GM12875 (cell line): ENCODE data around the gene EMD.

ENCODE experiments used
- H3K4me3 ChIP-seq: one replicate; pipeline ENCODE4 v1.5.1; 2011; ENCODE audit warnings: low read depth, low read length, control low read depth
- CTCF ChIP-seq: IDR thresholded peaks from 2 replicates; pipeline ENCODE4 v1.5.1; 2011; ENCODE audit warnings: low read depth, mild to moderate bottlenecking, control low read depth, inconsistent platforms, low read length, moderate library complexity, borderline replicate concordance; ENCODE audit not compliant: insufficient read depth

Gene EMD

GRCh38 chrX:154420402-154420756 is 41.3 kb downstream of the EMD start:
- TF ChIP-seq CTCF = no peak
- H3K4me3 ChIP-seq = no peak overlapping the region

- H3K4me3 ChIP-seq = no peak overlapping the region
- no peak for TF ChIP-seq CTCF
These were observed 48.0 kb downstream of the EMD start for GRCh38 chrX:154426916-154427770.

GRCh38 chrX:154428176-154429171 is 49.4 kb downstream of the EMD start, which contains the start of gene ATP6AP1:
TSS of gene ATP6AP1 (plus strand) at chrX:154428677. CDS start at chrX:154428693, 16 bp downstream.
- no peak for TF ChIP-seq CTCF
- peak within 1 kb of the TSS; percentile 69 for H3K4me3 ChIP-seq

GRCh38 chrX:154429711-154430110 is 50.6 kb downstream of the EMD start:
- no peak overlapping the region for H3K4me3 ChIP-seq
- no peak for TF ChIP-seq CTCF

GRCh38 chrX:154430479-154430878 is 51.4 kb downstream of the EMD start:
- TF ChIP-seq CTCF = no peak
- no peak overlapping the region for H3K4me3 ChIP-seq

GRCh38 chrX:154430916-154431315 is 51.8 kb downstream of the EMD start:
- TF ChIP-seq CTCF = no peak
- H3K4me3 ChIP-seq = no peak overlapping the region
